ENCODE measurements around the gene ANKRD33. TPM values are rescaled to one million over a fixed set of nuclear protein-coding genes. Genes with fewer than 3 reads are reported as not detected.
A peak's percentile ranks its signal among the peaks of the same experiment; 100 is the strongest.

ANKRD33 gene
- polyA plus RNA-seq, 1 donor, result 0.10 TPM

- DNase-seq (ENCODE audit: low read depth), result no peak
Observed at GRCh38 chr12:51901121-51901817, 13.4 kb downstream of the ANKRD33 start.

GRCh38 chr12:51901881-51902280, 14.0 kb downstream of the ANKRD33 start:
- DNase-seq (ENCODE audit: low read depth), result no peak

GRCh38 chr12:51904951-51905470, 17.1 kb downstream of the ANKRD33 start:
- DNase-seq (ENCODE audit: low read depth), result no peak

- peak; percentile 86 for DNase-seq (ENCODE audit: low read depth)
Observed at GRCh38 chr12:51905471-51906429, 17.8 kb downstream of the ANKRD33 start.

GRCh38 chr12:51906430-51907082, 18.7 kb downstream of the ANKRD33 start:
- DNase-seq (ENCODE audit: low read depth), result no peak

- no peak for DNase-seq (ENCODE audit: low read depth)
Observed at GRCh38 chr12:51907083-51907855, 19.4 kb downstream of the ANKRD33 start, which contains the start of gene ACVRL1. TSS of gene ACVRL1 (plus strand) at chr12:51907504. CDS start at chr12:51912475, 4,971 bp downstream.

GRCh38 chr12:51907856-51908425, 20.0 kb downstream of the ANKRD33 start:
- DNase-seq (ENCODE audit: low read depth), result no peak

GRCh38 chr12:51908876-51909592, 21.1 kb downstream of the ANKRD33 start:
- no peak for DNase-seq (ENCODE audit: low read depth)

- no peak for DNase-seq (ENCODE audit: low read depth)
Observed at GRCh38 chr12:51910168-51910567, 22.3 kb downstream of the ANKRD33 start.

GRCh38 chr12:51910691-51911090, 22.8 kb downstream of the ANKRD33 start:
- no peak for DNase-seq (ENCODE audit: low read depth)

- no peak for DNase-seq (ENCODE audit: low read depth)
Observed at GRCh38 chr12:51911307-51911706, 23.4 kb downstream of the ANKRD33 start.

GRCh38 chr12:51911788-51912711, 24.1 kb downstream of the ANKRD33 start:
- DNase-seq (ENCODE audit: low read depth), result no peak

- DNase-seq (ENCODE audit: low read depth), result no peak
Observed at GRCh38 chr12:51913071-51914033, 25.4 kb downstream of the ANKRD33 start.

GRCh38 chr12:51914034-51914923, 26.4 kb downstream of the ANKRD33 start:
- DNase-seq (ENCODE audit: low read depth), result no peak

GRCh38 chr12:51915003-51915625, 27.2 kb downstream of the ANKRD33 start:
- no peak for DNase-seq (ENCODE audit: low read depth)

GRCh38 chr12:51915951-51916350, 28.0 kb downstream of the ANKRD33 start:
- no peak for DNase-seq (ENCODE audit: low read depth)

Measured in forelimb muscle (tissue), 1 donor.